HG03045 (cell line): Measurements from ENCODE around the gene ZNF236.
"Not testable (repeated sequence)": the region's sequence is repeated elsewhere in the genome, so short reads cannot be mapped to it uniquely, and the experiment has no call there.

Experiments used
- ATAC-seq: cut with Tn5 transposase; IDR thresholded peaks from one replicate; pipeline ENCODE4 v1.9.1; 2021; ENCODE audit warnings: mild to moderate bottlenecking, moderate library complexity; ENCODE audit not compliant: unreplicated experiment

The ZNF236 gene

DNA sequence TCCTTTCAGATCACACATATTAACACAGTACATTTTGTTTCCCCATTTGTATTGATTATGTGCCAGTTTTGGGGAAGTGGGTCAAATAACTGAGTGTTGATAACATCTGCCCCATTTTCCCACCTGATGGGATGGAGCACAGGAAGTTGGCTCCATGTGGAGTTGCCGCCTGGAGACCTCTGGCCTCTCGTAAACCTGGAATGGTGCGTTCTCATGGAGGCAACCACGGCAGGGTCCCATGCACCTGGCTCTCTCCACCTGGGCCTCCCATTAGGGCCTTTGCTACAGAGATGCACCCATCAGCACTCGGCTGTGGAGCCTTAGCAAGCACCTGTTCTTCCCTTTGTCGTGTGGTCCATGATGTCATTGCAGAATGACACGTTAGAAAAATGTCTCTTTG, 179.6 kb downstream of the ZNF236 start:
- ATAC-seq: no peak

DNA sequence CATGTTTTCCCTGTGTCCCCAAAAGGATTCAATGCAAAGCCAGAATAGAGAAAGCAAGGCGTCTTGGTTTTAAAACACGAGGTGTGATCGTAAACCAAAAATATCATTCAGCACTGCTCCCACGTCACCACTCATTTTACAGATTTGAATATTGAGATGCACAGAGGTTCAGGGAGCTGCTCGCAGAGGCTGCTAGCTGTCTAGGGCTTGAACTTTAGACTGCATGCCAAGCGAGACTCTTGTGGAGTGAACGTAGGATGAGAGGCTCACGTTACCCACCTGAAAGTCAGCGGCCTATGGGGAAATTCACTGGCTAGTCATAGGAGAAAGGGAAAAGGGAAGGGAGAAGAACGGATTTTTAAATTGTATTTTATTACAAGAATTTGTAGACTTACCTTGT, 180.1 kb downstream of the ZNF236 start:
- ATAC-seq: no peak

DNA sequence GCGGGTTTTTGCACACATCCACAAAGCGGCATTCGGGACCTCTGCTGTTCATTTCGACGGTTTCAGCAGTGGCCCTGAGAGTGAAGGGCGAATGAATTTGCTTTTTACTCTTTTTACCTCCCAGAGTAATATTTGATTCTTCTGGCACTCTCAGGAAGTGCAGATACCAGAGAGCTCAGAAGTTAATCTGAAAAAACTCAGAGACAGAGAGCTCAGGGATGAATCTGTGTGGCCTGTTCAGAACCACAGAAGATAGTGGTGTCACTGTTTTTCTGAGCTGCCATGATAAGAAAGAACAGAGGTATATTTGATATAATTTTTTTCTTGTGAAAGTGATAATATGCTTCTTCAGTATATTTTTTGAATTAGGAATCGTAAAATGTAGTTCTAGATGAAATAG, 181.0 kb downstream of the ZNF236 start:
- ATAC-seq: no peak

DNA sequence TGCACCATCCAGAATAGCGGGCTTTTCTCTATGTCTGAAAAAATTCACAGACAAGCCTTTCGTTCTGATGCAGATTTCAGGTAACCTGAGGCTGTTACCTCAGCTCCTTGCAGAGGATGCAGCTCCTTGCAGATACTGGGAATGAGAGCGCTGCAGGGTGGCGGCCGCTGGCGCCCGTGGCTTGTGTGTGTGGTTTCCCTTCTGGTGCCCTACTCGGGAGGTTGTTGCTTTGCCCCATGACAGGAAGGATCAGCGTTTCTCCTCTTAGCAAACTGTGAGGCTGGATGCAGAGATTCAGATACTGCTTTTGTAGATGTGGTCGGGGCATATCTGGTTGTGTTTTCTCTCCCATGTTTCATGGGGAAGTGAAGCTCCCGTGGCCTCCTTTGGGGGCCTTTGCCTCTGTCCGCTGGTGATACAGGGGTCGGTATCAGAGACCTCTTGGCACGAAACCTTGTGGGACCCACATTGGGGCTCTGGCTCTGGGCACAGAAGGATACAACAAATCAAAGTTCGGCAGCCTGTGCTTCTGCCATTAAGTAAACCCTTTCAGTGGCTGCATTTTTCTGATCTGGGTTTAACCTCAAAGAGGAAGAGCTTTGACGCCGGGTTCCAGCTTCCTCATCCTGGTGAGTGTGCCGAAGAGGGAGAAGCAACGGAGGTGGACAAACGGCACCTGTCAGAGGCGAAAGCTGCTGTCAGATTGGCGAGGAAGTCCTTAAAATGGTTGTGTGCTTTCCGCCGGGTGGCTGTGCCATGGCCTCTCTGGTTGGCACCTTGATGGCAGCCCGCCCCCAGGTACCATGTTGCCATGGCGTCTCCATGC, 182.4 kb downstream of the ZNF236 start:
- no peak for ATAC-seq

DNA sequence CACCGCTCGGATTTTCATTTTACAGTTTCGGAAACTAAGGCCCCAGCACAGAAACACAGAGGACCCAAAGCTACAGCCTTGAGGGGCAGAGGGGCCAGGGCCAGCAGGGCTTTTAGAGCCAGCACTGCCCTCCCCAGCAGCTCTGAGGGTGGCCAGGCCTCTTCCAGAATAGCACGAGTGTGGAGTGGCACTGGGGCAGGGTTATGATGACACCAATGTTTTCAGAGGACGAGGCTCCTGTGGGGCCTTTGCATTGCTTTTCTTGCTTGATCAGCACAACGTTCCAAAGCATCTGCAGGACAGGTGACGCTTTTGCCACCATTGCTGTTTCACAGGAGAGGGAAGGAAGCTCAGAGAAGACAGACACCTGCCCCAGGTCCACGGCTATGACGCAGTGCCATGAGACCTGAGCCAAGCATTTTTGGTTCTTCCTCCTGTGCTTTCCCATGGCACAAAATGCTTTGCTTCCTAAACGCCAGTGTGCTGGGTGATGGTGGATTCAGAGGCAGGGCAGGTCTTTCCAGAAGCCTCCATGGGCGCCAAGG, 183.4 kb downstream of the ZNF236 start:
- no peak for ATAC-seq

DNA sequence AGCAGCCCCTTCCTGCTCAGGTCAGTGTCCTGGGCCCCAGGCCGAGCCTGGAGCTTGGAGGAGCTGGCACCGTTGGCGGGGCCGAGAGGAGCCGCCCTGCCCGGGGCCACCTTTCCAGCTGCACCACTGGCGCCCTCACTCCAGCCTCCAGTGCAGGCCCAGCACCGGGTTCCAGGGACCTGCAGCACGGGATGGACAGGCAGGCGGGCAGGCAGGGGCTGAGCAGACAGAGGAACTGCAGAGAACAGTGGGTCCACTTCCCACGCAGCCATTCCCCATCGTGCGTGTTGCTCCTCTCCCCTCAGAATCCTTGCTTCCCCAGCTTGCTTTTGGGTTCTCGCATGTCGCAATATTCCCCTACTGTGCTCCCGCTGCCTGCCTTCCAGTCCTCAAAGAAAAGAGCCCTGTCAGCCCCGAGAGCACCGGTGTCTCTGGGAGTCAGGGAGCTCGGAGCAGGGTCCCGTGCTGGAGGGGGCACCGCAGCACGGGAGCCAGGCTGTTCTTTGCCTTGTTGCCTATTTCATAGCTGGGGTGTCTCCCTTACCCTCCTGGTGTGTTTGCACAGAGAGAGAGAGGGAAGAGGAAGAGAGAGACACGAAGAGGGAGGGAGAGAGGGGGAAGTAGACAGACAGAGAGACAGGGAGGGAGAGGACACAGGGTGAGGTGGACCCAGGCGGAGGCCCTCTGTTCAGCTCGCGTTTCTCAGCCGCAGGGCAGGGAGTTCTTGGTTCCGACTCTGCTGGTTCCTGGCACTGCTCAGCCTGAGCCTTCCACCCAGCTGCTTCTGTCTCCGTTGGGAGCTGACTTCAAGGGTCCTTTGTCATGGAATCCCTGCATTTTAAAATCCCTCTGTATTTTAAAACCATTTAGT, 184.2 kb downstream of the ZNF236 start:
- no peak for ATAC-seq

DNA sequence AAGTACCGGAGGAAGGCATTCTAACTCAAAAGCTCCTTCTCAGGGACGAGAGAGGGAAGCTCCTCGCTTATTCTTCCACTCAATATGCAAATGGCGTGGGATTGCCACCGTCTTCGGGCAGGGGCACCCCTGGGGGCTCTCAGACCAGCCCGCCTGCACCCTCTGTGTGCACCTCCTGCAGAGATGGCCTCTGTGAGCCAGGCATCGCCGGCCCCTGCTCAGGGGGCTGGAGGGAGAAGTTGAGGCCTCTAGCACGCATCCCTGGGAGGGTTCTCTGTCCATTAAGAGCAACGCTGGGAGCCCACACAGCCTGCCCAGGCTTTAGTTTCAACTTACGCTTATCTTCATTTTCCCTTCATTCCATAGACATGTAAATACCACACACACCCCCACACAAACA, 184.9 kb downstream of the ZNF236 start:
- no peak for ATAC-seq

DNA sequence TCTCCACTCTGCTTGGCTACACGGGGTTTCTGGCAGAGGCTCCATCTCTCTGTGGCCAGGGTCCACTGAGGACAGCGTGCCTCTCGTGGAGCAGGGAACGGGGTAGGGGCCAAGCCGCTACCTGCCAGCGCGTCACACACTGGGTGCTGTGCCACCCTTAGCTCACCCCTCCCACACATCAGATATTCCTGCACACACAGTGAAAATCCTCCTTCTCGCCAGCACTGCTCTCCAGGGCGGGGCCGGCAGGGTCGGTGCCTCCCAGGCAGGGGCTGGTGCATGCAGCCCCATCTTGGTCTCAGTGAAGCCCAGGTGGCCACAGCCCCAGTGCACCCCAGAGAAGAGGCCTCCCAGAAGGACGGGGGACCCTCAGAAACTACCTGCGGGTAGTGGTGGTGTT, 185.6 kb downstream of the ZNF236 start:
- ATAC-seq: no peak

DNA sequence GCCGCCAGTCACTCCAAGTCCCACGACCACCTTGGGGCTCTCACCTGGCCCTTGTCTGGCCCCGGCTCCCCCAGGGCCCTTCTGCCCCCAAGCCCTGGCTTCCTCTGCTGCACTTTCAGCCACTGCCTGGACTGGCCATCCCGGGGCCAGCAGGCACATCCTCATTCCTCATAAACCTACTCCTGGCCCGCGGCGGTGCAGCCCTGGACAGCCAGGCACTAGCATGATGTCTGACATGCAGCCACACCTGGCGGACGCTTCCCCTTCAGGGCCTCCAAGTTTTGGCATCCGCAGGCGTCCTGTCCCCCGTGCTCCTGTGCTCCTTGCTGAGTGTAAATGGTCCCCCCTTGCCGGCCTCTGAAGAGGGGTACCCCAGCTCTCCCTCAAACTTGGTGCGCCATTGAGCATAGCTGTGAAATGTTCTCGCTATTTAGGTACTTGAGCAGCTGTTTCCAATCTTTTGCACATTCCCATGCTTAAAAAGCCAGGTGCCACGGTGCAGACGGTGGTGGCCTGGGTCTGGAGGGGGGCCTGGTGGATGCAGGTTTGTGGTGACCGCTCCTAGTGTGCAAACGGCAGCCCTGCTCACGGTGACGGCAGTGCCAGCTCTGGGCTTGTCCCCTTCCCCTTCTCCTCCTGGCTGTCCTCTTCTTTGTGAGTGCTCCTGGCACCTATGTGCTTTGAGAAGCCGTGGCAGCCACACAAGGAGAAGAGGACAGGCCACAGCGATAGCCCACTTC, 186.4 kb downstream of the ZNF236 start:
- ATAC-seq: no peak

DNA sequence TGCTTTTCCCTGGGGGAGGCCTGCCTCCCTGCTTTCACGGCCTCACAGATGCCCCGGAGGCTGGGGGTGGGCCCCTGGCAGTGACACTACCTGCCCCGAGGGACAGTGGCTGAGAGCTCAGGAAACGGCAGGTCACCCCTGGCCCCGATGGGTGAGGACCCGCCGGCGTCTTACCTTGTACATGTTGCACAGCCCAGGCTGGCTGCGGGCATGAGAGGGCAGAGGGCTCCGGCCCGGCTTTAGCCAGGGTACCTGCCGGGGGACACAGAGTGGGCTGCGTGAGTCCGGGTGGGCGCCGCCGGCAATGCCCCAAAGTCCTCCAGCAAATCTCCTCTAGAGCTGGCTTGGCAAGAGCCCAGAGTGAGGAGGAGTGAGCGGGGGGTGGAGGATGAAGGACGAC, 187.3 kb downstream of the ZNF236 start:
- no peak for ATAC-seq

DNA sequence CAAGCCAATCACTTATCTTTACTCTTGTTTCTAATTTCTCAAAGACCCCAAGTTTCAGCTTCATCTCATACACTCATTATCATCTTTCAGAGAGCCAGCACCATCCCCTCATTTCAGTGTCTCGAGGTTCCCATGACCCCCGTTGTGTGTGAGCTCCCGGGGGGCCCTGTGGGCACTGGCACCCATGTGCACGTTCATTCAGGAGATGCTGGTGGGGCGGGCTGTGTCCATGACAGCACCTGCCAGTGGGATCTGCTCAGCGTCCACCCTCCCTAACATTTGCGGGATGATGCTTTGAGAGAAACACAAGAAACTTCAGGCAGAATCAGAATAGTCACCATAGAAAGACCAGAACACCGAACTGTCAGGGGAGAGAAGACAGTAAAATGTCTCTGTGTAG, 189.8 kb downstream of the ZNF236 start:
- ATAC-seq: no peak

DNA sequence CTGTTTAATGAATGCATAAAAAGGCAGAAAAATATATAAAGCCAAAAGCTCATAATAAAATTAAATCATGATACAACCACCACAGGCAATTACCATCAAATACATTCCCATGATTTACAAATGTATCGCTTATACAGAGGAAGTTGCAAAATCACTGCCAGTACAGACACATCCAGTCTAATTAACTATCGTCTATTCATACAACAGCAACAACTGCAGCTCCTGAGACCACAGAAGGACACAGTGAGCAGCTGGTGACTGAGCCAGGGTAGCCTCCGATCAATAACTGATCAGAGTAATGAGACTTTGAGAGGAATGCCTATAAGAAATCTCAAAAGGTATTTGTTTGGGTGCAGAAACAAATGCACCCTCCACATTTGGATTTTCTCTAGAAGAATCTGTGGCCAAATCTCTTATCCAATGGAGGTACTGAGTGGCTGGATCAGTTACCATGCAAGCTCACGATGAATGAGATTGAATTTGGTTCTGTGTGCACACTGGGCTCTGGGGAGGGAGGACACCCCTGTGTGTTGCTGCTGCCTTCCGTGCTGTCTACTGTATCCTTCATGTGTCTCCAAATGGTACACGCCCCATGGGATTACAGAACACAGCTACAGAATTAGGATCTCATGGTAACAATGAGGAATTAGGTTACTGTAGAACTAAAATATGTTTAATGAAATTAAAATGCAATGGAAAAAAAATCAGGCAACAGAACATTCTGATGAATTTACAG, 190.6 kb downstream of the ZNF236 start:
- no peak for ATAC-seq

DNA sequence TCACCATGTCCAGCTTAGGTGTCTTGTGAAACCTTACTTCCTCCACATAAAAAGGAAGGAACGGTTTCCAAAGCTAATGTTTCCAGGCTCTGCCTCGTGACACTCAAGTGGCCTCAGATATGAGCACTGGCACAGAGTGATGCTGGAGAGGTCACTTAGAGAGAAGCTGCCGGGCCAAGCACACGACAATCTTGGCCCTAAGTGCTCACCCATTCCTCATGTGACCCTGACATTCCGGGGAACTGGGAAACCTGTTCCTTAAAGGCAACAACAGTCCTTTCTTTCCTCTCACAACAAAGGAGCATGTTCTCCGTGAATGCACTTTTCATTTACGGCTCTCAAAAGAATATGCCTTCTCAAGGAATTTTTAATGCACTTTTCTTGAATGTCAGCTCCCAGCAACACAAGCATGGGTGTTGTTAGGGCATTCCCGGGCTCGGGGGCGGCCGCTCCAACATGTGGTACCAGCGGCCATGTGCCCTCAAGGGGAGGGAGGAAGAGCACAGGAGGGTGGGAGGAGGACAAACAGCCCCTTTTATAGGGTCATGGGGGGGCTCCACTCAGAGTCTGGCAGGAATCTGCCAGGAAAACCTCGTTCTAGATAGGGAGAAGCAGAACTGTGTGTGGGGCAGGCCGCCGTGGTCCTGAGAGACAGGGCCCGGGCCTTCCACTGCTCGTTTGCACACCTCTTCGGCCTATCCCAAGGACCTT, 191.6 kb downstream of the ZNF236 start:
- ATAC-seq: no peak

DNA sequence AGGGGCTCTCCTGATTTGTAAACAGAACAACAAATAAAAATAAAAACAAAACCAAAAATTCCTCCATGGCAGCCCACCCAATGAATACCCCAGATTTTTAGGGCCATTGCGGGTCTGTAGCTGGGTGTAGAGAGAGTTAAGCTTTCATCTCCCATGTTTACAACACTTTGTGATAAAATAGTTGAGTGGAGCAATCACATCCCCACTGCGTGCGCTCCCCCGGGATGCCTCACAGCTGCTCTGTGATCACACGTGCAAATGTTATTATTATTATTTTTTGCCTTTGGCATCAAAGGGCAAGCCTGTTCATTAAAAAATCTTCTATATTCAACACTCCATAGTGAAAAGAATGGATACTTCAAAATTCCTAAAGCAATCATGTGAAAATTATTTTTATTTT, 192.2 kb downstream of the ZNF236 start:
- no peak for ATAC-seq

DNA sequence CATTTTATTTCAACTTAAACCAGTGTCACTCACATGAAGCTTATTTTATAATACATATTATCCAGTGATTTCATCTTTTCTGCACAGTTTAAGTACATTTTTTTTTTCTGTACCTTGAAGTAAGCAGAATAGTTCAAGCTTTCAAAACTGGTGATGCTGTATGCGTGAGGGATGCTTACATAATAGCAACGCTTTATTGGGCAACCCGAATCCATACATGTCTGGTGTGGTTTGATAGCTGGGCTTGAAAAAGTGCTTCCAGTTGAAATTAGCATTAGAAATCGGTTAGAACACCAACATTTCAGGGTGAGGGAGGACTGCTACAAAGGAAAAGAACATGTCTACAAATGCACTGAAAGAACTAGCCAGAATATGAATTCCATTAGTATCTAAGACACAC, 192.8 kb downstream of the ZNF236 start:
- no peak for ATAC-seq

DNA sequence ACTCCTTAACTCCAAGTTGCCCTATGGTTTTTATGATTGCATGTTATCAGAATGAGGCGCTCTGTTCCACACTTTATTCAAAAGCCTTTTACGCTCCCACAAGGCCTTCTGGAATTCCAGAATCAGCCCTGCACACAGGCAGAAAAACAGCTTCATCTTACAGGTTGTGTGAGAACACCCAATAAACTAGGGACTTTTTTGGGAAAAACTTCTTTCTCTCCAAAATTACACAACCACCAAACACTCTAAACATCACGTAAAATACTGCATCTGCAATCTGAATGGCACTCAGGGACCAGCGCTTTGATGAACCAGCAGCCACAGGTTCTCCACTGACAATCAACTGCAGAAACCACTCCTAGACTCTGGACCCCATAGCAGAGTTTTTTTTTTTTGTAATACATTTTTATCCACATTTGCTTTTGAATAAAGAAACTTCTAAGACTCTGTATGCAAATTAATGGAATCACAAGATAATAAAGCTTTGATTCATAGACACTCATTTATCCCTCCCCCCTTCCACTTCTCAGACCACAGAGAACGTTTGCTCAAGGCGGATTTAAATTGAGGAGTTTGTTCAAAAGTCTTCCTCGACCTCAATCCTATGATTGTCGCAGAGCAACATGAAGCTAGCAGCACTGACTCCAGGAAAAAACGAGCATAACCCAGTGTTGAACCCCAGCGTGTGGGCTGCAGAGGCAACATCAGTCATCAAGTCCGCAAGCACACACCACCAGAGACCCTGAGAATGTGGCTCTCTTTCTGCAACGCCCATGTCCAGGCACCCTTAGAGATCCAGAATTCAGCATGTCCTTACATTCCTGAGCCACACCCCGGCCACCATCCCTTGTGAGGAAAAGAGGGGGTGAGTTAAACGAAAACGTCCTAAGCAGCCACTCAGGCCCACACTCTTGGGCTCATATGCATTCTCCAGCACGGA, 193.7 kb downstream of the ZNF236 start:
- no peak for ATAC-seq

DNA sequence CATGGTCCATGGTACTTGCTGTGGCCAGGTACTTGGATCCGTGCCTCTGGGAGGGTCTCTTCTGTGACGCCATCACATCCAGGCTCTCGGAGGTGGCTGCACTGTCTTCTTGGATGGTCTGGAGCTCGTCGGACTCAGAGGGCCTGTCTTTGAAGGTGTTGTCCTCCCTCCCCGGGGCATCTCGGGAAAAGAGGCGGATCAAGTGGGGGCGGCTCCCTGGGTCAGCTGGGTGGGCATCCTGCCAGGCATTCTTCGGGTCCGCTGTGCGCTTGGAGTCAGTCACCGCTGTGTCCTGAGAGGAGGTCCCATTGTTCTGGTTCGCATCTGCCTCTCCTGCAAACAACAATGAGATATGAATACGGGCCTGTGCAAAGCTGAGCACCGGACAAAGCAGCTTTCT, 194.6 kb downstream of the ZNF236 start:
- no peak for ATAC-seq

DNA sequence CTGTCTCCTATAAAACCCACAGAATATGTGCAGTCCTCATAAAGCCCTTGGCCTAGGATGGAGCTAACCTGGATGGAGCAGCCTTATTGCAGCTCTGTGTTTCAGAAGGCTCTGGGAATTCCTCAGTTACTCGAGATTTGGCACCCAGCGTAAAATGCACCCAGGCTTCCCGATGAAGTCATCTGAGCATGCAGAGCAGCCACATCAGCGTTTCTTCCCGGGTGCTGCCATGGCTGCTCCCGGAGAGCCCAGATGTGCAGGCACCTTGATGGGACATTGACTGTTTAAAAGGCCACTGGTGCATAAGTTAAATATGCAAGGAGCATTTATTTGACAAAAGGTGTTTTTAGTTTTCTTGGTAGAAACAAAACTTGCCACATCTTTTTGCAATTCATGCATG, 195.0 kb downstream of the ZNF236 start:
- no peak for ATAC-seq

DNA sequence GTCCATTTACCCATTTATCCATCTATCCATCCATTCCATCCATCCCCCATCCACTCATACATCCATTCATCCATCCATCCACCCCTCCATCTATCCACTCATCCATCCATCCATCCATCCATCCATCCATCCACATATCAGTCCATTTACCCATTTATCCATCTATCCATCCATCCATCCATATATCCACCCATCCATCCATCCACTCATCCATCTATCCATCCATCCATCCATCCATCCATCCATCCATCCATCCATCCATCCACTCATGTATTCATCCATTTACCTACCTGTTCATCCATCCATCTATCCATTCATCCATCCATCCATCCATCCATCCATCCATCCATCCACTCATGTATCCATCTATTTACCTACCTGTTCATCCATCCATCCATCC, 196.3 kb downstream of the ZNF236 start:
- not testable (repeated sequence) for ATAC-seq
